K562 (cell line): Measurements from ENCODE around the gene BCAS4. TPM values are rescaled to one million over a fixed set of nuclear protein-coding genes. Genes with fewer than 3 reads are reported as not detected.
A peak's percentile ranks its signal among the peaks of the same experiment; 100 is the strongest.

Experiments
- ATAC-seq: fragments of 200-7000 bp; cut with Tn5 transposase; 3 replicates; pipeline ENCODE4 v1.9.1; 2020; ENCODE audit warnings: moderate library complexity
- BruUV-seq: library from RNA; stranded (reverse); fragments of 400-500 nt; replicated peaks from 2 replicates; lab custom pipeline; 2021; lab: Mats Ljungman, UMichigan
- CTCF ChIA-PET: fragments of 300-600 bp; formaldehyde crosslinking; extraction: SDS; loops from one replicate; lab custom pipeline; 2021; ENCODE audit warnings: low intra/inter-chr PET ratio; lab: Yijun Ruan, JAX
- POLR2A ChIA-PET: fragments of 300-600, 350-650 bp; sonication (Branson Sonifier 250); formaldehyde crosslinking; extraction: SDS; loops from one replicate; lab custom pipeline; 2021; ENCODE audit warnings: antibody characterized with exemption, inconsistent platforms; lab: Yijun Ruan, JAX
- DNase-seq, 4 experiments: peaks; one replicate each; pipeline versions ENCODE4 v3.0.0 to v3.0.0-alpha.2; 2011 to 2018; ENCODE audit warnings: low spot score in 3 of 4, mixed read lengths in 3 of 4; ENCODE audit errors: extremely low read depth in 1 of 4
- FAIRE-seq: peaks from 2 replicates; lab custom pipeline; 2011; peaks lifted over from hg19 to GRCh38; lab: Jason Lieb, UNC
- H2AFZ ChIP-seq: 2 replicates; pipeline ENCODE4 v1.6.0; 2011; ENCODE audit warnings: low read depth, low read length, control low read depth, inconsistent platforms
- H3K27ac ChIP-seq: fragments of 200-600 bp; 3 replicates; pipeline ENCODE4 v1.8.0; 2011; ENCODE audit warnings: low read depth, mild to moderate bottlenecking, control low read depth, inconsistent platforms, low read length, moderate library complexity, mixed read lengths; ENCODE audit errors: extremely low read depth
- H3K27me3 ChIP-seq, 2 experiments: fragments of 300-600 bp in 1 of 2; 2 replicates in 1 of 2; 3 replicates in 1 of 2; pipeline versions ENCODE4 v1.6.0 to v1.8.0; 2011; ENCODE audit warnings: inconsistent platforms in 2 of 2, low read length in 2 of 2, mild to moderate bottlenecking in 1 of 2, mixed read lengths in 1 of 2, moderate library complexity in 1 of 2; ENCODE audit not compliant: control insufficient read depth in 2 of 2, insufficient read depth in 2 of 2
- H3K36me3 ChIP-seq: fragments of 300-600 bp; 3 replicates; pipeline ENCODE4 v1.8.0; 2011; ENCODE audit warnings: mild to moderate bottlenecking, low read length, inconsistent platforms; ENCODE audit not compliant: control insufficient read depth, insufficient read depth
- H3K4me1 ChIP-seq, 2 experiments: fragments of 200-600 bp in 1 of 2; replicated peaks in 1 of 2; 2 replicates in 1 of 2; 3 replicates in 1 of 2; pipeline versions ENCODE4 v1.5.1 to v1.8.0; 2011; ENCODE audit warnings: inconsistent platforms in 2 of 2, low read length in 2 of 2, mild to moderate bottlenecking in 1 of 2, mixed read lengths in 1 of 2, moderate library complexity in 1 of 2; ENCODE audit not compliant: control insufficient read depth in 2 of 2, insufficient read depth in 2 of 2
- H3K4me2 ChIP-seq: 2 replicates; pipeline ENCODE4 v1.6.1; 2011; ENCODE audit warnings: low read length, control low read depth, inconsistent platforms, mixed read lengths; ENCODE audit not compliant: insufficient read depth
- H3K4me3 ChIP-seq: fragments of 200-600 bp; sonication (generic), shearing (Covaris generic); 2 replicates; pipeline ENCODE4 v1.5.1; 2016; ENCODE audit warnings: control low read depth, inconsistent platforms
- H3K79me2 ChIP-seq: fragments of 200-600 bp; 3 replicates; pipeline ENCODE4 v1.8.0; 2011; ENCODE audit warnings: low read length, inconsistent platforms; ENCODE audit not compliant: control insufficient read depth, insufficient read depth
- H3K9ac ChIP-seq, 2 experiments: 2 replicates each; pipeline versions ENCODE4 v1.6.0 to v1.6.1; 2011; ENCODE audit warnings: low read depth in 2 of 2, low read length in 2 of 2, control low read depth in 1 of 2, inconsistent platforms in 1 of 2, mild to moderate bottlenecking in 1 of 2, mixed read lengths in 1 of 2; ENCODE audit not compliant: insufficient read depth in 1 of 2
- H3K9me1 ChIP-seq: one replicate; pipeline ENCODE4 v1.6.0; 2011; ENCODE audit warnings: inconsistent platforms, mild to moderate bottlenecking, low read length, moderate library complexity; ENCODE audit not compliant: control insufficient read depth, insufficient read depth
- H3K9me3 ChIP-seq: replicated peaks from 2 replicates; pipeline ENCODE4 v1.5.1; 2011; ENCODE audit warnings: low read depth, low read length, inconsistent platforms; ENCODE audit not compliant: control insufficient read depth, insufficient read depth
- H4K20me1 ChIP-seq: replicated peaks from 2 replicates; pipeline ENCODE4 v1.6.1; 2011; ENCODE audit warnings: low read length, inconsistent platforms, mixed read lengths; ENCODE audit not compliant: control insufficient read depth, insufficient read depth
- PTRF ChIP-seq: fragments of 450-650 bp; IDR thresholded peaks from 2 replicates; pipeline ENCODE4 v1.6.1; 2016; ENCODE audit warnings: mild to moderate bottlenecking, missing genetic modification characterization, missing compliant biosample characterization
- ZBTB11 ChIP-seq, 3 experiments: fragments of 200-800 bp in 1 of 3; fragments of 250-450 bp in 1 of 3; fragments of 450-650 bp in 1 of 3; sonication (Bioruptor Pico) in 1 of 3; sonication (Bioruptor generic) in 1 of 3; formaldehyde crosslinking in 1 of 3; IDR thresholded peaks; 2 replicates each; pipeline versions ENCODE4 v1.6.1 to v1.8.0; 2016 to 2022; ENCODE audit warnings: mild to moderate bottlenecking in 2 of 3, missing genetic modification characterization in 2 of 3, missing compliant biosample characterization in 1 of 3, moderate library complexity in 1 of 3
- WGBS: fragments of 100-300 bp; shearing (Covaris generic); methylation state at CpG from one replicate; pipeline ENCODE4 v1.1.6; 2016; ENCODE audit warnings: low coverage, mixed read lengths; ENCODE audit not compliant: insufficient coverage; ENCODE audit errors: missing lambda C conversion rate; 5-methylcytosine and 5-hydroxymethylcytosine counted together
- in situ Hi-C: fragments of 300-500 bp; cut with MboI; formaldehyde crosslinking; loops from 4 replicates; pipeline ENCODE4 v1.15.0; 2018; ENCODE audit warnings: inconsistent platforms, mixed read lengths
- intact Hi-C: fragments of 100-400 bp; cut with micrococcal nuclease; formaldehyde crosslinking; loops from 2 replicates; pipeline ENCODE4 v1.14.2; 2022
- polyA plus RNA-seq, 8 experiments: library from polyadenylated mRNA; depleted of rRNA in 4 of 8; stranded (reverse) in 5 of 8; unstranded in 3 of 8; fragments of >200 nt; fragmentation: Nextera tagmentation in 2 of 8; fragmentation: Illumina TruSeq in 1 of 8; extraction: Ambion mirVana in 2 of 8; extraction: Trizol in 1 of 8; gene quantifications; 2 replicates each; pipeline versions ENCODE4 v1.2.1 to v1.2.3, GENCODE V29; 2011 to 2014; ENCODE audit warnings: inconsistent platforms in 1 of 8, missing spikeins in 1 of 8
- total RNA-seq, 7 experiments: library from RNA; depleted of rRNA in 6 of 7; stranded (reverse); fragments of >200 nt in 6 of 7; fragmentation: Illumina TruSeq in 2 of 7; extraction: Trizol in 2 of 7; gene quantifications; 2 replicates each; pipeline versions ENCODE4 v1.2.1 to v1.2.3, GENCODE V29; 2011 to 2021; ENCODE audit warnings: low replicate concordance in 1 of 7

Gene BCAS4
- total and polyA plus RNA-seq, 9 of the 15 experiments (the other 6 are each of a cell fraction or from before 2014, with no cell fraction given): 0.15 to 2.3 (median 0.47) TPM

GRCh38 chr20:50786703-50787102 lies 8.2 kb upstream of the BCAS4 start:
- in situ Hi-C loops: no loop called here
- Histone ChIP-seq H3K9me1 (no peaks in the 10 kb centered on the region), H3K27me3 (no peaks in the 10 kb centered on the region), H3K4me1 (peaks cover 14 to 22% of the 10 kb centered on the region in 2 experiments), H2AFZ (no peak overlapping the region), H3K27ac (no peak overlapping the region), H3K79me2 (no peaks in the 10 kb centered on the region), H3K9ac (no peak overlapping the region), H3K36me3 (no peaks in the 10 kb centered on the region)
- BruUV-seq: no TSS peak
- ATAC-seq (no peak), FAIRE-seq (no peak)
- 66% methylated on average over 9 of the region's 9 CpGs for WGBS
- ChIA-PET CTCF (no interaction called here), POLR2A (interaction anchor here (0.9 kb wide), 1 partner anchor 8 kb away, joined by 3 read pairs; the partner anchor contains the start of gene BCAS4)
- no peak for TF ChIP-seq PTRF
- TF ChIP-seq ZBTB11 (CRISPR knock-in tag; IDR thresholded peaks at IDR 0.05): peak in 1 of 3 experiments; percentile 90; a peak in 2 of 6 replicates
- TF ChIP-seq, all 486 proteins: peak for 1
- no peak for DNase-seq
- Histone ChIP-seq H3K4me3 (no peak overlapping the region), H3K4me2 (no peak overlapping the region), H3K9me3 (no peaks in the 10 kb centered on the region), H4K20me1 (no peaks in the 10 kb centered on the region)
- intact Hi-C loops: loop anchor here (5.0 kb wide), 2 partner anchors 159 to 189 kb away; no protein-coding TSS in a partner anchor
